Pulmonary artery endothelial cell (primary cell): ENCODE measurements around the gene SORCS2. TPM values are rescaled to one million over a fixed set of nuclear protein-coding genes. Genes with fewer than 3 reads are reported as not detected.
A peak's percentile ranks its signal among the peaks of the same experiment; 100 is the strongest.

ENCODE experiments used
- DNase-seq: peaks from one replicate; pipeline ENCODE4 v3.0.0-alpha.2; 2011; ENCODE audit warnings: low read depth, low spot score
- total RNA-seq: library from RNA; depleted of rRNA; stranded (reverse); fragments of >200 nt; gene quantifications from 2 replicates; pipeline ENCODE4 v1.2.3, GENCODE V29; 2014

The SORCS2 gene
- total RNA-seq, 1 donor from 2014 or later: not detected

- no peak for DNase-seq
Measured at GRCh38 chr4:7717946-7718490, 525.7 kb downstream of the SORCS2 start.

GRCh38 chr4:7719354-7720174, 527.2 kb downstream of the SORCS2 start:
- no peak for DNase-seq

DNA sequence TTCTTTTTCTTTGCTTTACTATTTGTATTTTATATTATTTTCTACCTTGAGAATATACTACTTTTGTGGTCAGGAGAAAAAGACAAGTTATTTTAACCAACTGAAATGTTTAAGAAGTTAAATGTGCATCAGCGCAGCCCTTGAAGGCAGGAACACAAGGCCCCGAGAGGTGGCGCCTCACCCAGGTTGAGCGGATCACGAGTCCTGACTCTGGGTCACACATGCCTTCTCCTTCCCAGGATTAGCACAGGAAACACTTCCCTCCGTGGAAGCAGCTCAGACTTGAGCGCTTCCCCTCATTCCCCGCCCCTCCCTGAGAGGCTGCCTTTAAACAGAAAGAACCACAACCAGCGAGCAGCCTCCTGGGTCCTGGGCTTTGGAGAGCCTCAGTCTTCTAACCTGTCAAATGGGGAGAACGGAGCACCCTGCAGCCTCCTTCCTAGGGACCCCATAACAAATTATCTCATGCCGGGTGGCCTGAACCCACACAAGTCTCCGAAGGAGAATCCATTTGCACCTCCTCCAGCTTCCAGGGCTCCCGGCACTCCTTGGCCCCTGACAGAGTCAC, 529.7 kb downstream of the SORCS2 start:
- DNase-seq: peak; percentile 5

DNA sequence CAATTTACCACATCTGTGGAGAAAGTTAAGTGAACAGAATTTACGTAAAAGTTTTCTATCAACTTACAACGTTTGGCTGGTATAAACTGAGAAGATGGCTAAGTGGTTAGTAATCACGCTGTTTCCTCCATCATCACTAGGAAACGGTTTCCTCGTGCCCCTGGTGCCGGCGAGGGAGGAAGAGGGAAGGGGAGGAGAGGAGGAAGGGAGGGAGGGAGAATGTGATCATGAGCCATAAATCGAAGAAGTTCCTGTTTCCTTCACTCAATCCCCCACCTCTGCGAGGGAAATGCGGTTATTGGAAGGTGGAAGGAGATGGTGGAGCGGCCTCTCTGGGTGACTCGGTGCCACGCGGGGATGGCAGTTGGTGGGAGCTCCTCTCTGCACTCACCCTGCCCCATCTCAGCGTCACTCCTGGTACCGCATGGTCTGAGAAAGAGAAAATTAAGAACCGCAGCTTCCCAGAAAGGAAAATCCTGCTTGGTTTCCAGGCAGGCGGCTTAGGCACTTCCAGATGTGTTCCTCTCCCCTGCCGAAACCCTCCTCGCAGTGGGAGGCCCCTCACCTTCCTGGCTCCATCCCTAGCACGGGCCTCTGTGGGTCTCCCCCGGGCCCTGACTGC, 530.5 kb downstream of the SORCS2 start:
- DNase-seq: no peak

DNA sequence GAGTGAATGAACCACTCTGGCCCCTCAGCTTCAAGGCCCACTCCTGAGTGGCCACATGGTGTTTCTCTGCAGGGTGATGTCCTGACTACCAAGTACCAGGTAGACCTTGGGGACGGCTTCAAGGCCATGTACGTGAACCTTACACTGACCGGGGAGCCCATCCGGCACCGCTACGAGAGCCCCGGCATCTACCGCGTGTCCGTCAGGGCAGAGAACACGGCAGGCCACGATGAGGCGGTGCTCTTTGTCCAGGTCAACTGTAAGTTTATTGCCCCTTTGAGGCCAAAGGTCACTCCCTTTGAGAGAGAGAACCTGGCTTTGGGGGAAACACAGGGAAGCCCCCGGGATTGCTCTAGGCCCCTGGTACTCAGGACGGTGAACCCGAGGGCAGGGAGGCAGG, 531.3 kb downstream of the SORCS2 start:
- no peak for DNase-seq

DNA sequence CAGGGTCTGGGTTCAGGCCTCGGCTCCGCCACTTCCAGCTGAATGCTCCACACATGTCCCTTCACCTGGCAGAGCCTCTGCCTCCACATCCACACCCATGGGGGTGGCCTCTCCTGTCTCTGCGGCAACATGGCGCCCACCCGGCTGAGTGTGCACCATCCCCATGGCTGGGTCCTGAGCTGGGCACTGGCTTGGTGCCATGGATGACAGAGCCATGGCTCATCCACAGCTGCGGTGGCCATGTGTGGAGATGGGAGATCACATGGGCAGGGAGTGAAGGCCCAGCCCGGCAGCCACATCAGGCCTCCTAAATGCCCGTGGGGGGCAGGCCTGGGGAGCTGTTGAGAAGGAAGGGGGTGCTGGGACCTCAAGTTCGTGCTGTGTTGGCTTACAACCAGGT, 533.6 kb downstream of the SORCS2 start:
- DNase-seq: no peak

DNA sequence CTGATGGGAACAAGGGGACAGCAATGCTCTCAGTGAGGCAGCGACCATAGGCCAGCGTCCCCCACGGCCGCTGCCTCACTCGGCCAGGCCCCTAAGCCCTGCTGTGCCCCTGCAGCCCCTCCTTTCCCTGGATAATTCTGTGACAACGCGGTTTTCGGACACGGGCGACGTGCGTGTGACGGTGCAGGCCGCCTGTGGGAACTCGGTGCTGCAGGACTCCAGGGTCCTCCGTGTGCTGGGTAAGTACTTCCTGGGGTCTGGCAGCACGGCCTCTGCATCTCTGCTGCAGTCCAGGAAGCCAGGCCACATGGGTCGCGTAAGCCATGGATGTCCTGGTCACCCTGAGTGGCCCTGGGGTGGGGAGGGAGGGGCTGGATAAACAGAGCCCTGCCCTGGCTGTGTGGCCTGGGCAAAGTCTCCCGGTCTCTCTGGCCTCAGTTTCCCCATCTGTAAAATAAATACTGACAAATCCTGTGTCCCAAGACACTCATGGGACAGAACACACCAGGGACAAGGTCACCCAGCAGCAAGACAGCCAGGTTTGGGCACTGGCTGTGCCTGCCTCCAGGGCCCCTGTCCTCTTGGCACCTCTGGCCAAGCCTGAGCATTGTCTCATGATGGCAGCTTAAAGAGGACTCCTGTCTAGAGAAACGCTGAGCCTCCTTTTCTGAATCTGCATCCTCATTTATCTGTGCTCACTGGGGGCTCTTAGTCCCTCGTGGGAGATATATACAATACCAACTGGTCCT, 534.5 kb downstream of the SORCS2 start:
- no peak for DNase-seq

DNA sequence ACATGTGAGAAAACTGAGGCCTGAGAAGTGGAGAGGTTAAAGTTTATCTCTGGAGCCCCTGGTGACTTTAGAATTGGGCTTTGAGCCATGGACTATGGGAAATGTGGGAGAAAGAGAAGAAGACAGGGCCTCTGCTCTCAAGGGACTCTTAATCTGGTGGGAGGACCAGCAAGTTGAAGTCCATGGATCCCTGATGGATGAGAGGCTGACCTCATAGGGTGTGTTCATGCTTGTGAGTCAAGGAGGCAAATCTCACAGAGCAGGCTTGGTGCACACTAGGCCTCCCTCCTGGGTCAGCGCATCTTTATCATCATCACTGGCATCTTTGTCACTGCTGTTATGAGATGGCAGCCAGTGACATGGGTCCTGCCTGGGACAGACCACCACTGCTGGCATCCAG, 535.4 kb downstream of the SORCS2 start:
- DNase-seq: no peak

- DNase-seq: no peak
Measured at GRCh38 chr4:7731437-7731836, 539.1 kb downstream of the SORCS2 start.

DNA sequence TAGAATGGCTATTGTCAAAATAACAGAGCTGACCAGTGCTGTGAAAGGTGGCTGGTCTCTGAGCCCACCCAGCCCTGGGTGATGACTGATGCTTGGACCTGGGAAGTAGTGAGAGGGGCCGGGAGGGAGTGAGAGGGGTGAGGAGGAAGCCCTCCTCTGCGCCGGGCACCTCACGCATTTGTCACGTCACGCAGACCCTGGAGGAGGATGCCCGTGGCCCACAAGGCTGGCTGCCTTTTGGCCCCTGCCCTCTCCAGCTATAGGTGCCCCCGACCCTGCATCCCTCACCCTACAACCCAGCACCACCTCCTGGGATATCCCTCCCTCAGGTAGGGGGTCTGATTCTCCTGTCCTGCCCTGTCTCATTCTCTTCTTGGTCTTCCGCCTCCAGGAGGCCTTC, 539.9 kb downstream of the SORCS2 start:
- DNase-seq: no peak

DNA sequence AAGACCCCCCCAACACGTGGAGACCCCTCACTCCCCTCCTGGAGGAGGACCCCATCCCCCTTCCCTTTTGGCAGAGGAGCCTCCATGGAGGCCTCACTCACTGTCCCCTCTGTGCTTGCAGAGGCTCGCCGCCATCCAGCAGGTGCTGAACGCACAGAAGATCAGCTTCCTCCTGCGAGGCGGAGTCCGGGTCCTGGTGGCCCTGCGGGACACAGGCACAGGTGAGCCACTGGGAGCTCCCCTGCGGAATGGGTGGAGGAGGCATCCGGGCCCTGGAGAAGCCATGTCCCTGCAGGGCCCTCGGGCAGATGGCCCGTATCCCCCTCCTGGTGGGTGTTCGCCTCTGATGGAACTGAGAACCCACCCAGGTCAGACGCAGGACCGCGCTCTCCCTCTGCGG, 540.9 kb downstream of the SORCS2 start:
- no peak for DNase-seq

- DNase-seq: no peak
Measured at GRCh38 chr4:7733801-7734650, 541.7 kb downstream of the SORCS2 start.

DNA sequence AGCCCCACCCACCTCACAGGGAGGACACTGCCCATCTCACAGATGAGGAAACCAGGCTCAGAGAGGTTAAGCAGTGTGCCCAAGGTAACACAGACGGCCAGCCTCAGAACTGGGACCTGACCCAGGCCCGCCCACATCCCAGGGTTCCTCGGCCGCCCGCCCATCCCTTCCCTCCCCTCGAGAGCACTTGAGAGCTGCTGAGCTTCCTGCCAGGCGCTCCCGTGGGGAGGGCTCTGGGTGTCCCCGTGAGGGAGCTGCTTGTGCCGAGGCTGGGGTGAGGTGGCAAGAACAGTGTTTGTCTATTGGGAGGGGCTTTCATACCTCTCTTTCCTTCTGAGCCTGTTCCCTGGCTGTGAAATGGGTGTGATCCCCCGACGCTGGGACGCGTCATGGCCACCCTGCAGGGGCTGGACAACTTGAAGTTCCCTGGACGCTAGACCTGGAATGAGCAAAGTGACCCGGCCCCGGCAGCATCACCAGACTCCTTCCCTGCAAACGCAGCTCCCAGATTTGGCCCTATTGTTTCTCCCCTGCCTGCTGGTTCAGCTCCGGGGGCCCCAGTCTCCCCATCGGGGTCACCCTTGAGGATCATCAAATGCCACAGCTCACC, 542.4 kb downstream of the SORCS2 start:
- DNase-seq: no peak

GRCh38 chr4:7735395-7735794, 543.1 kb downstream of the SORCS2 start:
- DNase-seq: no peak

- DNase-seq: no peak
Measured at GRCh38 chr4:7735961-7736360, 543.6 kb downstream of the SORCS2 start.

- DNase-seq: no peak
Measured at GRCh38 chr4:7736436-7737267, 544.3 kb downstream of the SORCS2 start.

GRCh38 chr4:7737268-7737645, 544.9 kb downstream of the SORCS2 start:
- DNase-seq: no peak

- DNase-seq: no peak
Measured at GRCh38 chr4:7737752-7738457, 545.6 kb downstream of the SORCS2 start.
